Vagina (tissue), 2 donors: ENCODE data around the gene C1QL2.

Experiments used
- CTCF ChIP-seq, 3 experiments: fragments of 450-650 bp in 2 of 3; fragments of 200-600 bp in 1 of 3; sonication (generic) in 1 of 3; IDR thresholded peaks; one replicate each; pipeline ENCODE4 v1.5.1; 2017 to 2019; ENCODE audit warnings: antibody characterized with exemption in 3 of 3, mild to moderate bottlenecking in 2 of 3, moderate library complexity in 2 of 3
- POLR2A ChIP-seq, 2 donors: fragments of 450-650 bp; IDR thresholded peaks; one replicate each; pipeline ENCODE4 v1.6.1; 2017; ENCODE audit warnings: antibody characterized with exemption in 2 of 2, mild to moderate bottlenecking in 2 of 2, moderate library complexity in 2 of 2
- POLR2AphosphoS5 ChIP-seq, 2 donors: sonication (generic); formaldehyde crosslinking; IDR thresholded peaks; one replicate each; pipeline ENCODE4 v1.9.0; 2017; ENCODE audit warnings: antibody characterized with exemption in 2 of 2, mild to moderate bottlenecking in 2 of 2, low read depth in 1 of 2; ENCODE audit not compliant: insufficient read depth in 1 of 2

GRCh38 chr2:119169717-119170116 is 11.2 kb upstream of the C1QL2 start:
- no peak for TF ChIP-seq CTCF (IDR thresholded peaks at IDR 0.05)
- TF ChIP-seq POLR2A (IDR thresholded peaks at IDR 0.05): no peak
- TF ChIP-seq POLR2AphosphoS5 (IDR thresholded peaks at IDR 0.05; ENCODE audit: insufficient read depth in 1 of 2, low read depth in 1 of 2): no peak
